Colonic mucosa (tissue), 4 donors: ENCODE results near the gene ZNF654. TPM values are rescaled to one million over a fixed set of nuclear protein-coding genes. Genes with fewer than 3 reads are reported as not detected.

Experiments
- DNase-seq: peaks from one replicate; pipeline ENCODE4 v3.0.0-alpha.2; 2020
- H3K27ac ChIP-seq: fragments of 200-600 bp; one replicate; pipeline ENCODE4 v1.8.0; 2021
- H3K27me3 ChIP-seq: fragments of 200-600 bp; one replicate; pipeline ENCODE4 v1.8.0; 2021
- H3K36me3 ChIP-seq: fragments of 200-600 bp; one replicate; pipeline ENCODE4 v1.8.0; 2021
- H3K4me1 ChIP-seq: fragments of 200-600 bp; one replicate; pipeline ENCODE4 v1.8.0; 2021; ENCODE audit warnings: mild to moderate bottlenecking
- H3K4me3 ChIP-seq: fragments of 200-600 bp; one replicate; pipeline ENCODE4 v1.8.0; 2021
- H3K9ac ChIP-seq, 2 donors: one replicate each; pipeline ENCODE4 v1.7.0; 2013; ENCODE audit warnings: control low read depth in 2 of 2, low read depth in 2 of 2, low read length in 2 of 2
- H3K9me3 ChIP-seq: fragments of 200-600 bp; one replicate; pipeline ENCODE4 v1.8.0; 2021
- CTCF ChIP-seq: fragments of 200-600 bp; IDR thresholded peaks from one replicate; pipeline ENCODE4 v1.8.0; 2022; ENCODE audit warnings: antibody characterized with exemption, mild to moderate bottlenecking
- intact Hi-C: fragments of 100-400 bp; cut with DNase I; formaldehyde crosslinking; loops from one replicate; pipeline ENCODE4 v1.14.1; 2022
- total RNA-seq, 2 donors: library from RNA; stranded (reverse); fragmentation: NEBNext Ultra II Directional in 1 of 2; extraction: Animal tissue kit (Norgen Biotek cat#: 25700) in 1 of 2; gene quantifications; one replicate each; pipeline ENCODE4 v1.2.1, GENCODE V29; 2021
- donor health status: healthy.
- donor health status: DM: no; HTN: no; CAD: no.
- donor health status: DM: no; HTN: no; CAD: no.

Gene ZNF654
- total RNA-seq, 2 donors from 2014 or later: 12.1 to 24.5 TPM

- no peaks in the 10 kb centered on the region for H3K9me3 ChIP-seq
- no peaks in the 10 kb centered on the region for H3K4me1 ChIP-seq
- intact Hi-C loops: no loop called here
- no peak overlapping the region for H3K4me3 ChIP-seq
- DNase-seq: no peak
- no peak overlapping the region for H3K9ac ChIP-seq
- no peak for TF ChIP-seq CTCF
- H3K36me3 ChIP-seq: no peaks in the 10 kb centered on the region
- no peaks in the 10 kb centered on the region for H3K27me3 ChIP-seq
- no peak overlapping the region for H3K27ac ChIP-seq
These were observed 129.4 kb downstream of the ZNF654 start for GRCh38 chr3:88188436-88188835.

- Histone ChIP-seq H3K4me1 (no peaks in the 10 kb centered on the region), H3K9ac (no peak overlapping the region), H3K36me3 (no peaks in the 10 kb centered on the region), H3K27me3 (no peaks in the 10 kb centered on the region), H3K4me3 (no peak overlapping the region), H3K27ac (no peak overlapping the region), H3K9me3 (no peaks in the 10 kb centered on the region)
- no peak for DNase-seq
- no peak for TF ChIP-seq CTCF
- intact Hi-C loops: no loop called here
These were observed 130.3 kb downstream of the ZNF654 start for GRCh38 chr3:88189361-88189810.

GRCh38 chr3:88191872-88192409 is 132.9 kb downstream of the ZNF654 start:
- no peaks in the 10 kb centered on the region for H3K4me1 ChIP-seq
- no peak overlapping the region for H3K4me3 ChIP-seq
- intact Hi-C loops: no loop called here
- TF ChIP-seq CTCF: no peak
- DNase-seq: no peak
- H3K36me3 ChIP-seq: no peaks in the 10 kb centered on the region
- H3K27me3 ChIP-seq: no peaks in the 10 kb centered on the region
- H3K9me3 ChIP-seq: no peaks in the 10 kb centered on the region
- no peak overlapping the region for H3K27ac ChIP-seq
- no peak overlapping the region for H3K9ac ChIP-seq

- no peaks in the 10 kb centered on the region for H3K36me3 ChIP-seq
- no peak overlapping the region for H3K9ac ChIP-seq
- no peaks in the 10 kb centered on the region for H3K27me3 ChIP-seq
- no peaks in the 10 kb centered on the region for H3K4me1 ChIP-seq
- intact Hi-C loops: no loop called here
- no peak overlapping the region for H3K27ac ChIP-seq
- H3K9me3 ChIP-seq: no peaks in the 10 kb centered on the region
- no peak for DNase-seq
- TF ChIP-seq CTCF: no peak
- no peak overlapping the region for H3K4me3 ChIP-seq
These were observed 133.6 kb downstream of the ZNF654 start for GRCh38 chr3:88192631-88193030.

Other genes with a start within 250 kb of the ZNF654 start
- gene CGGBP1, start 250 bp upstream of the ZNF654 start, total RNA-seq: 10 to 100 TPM; 48.6 to 57.7 TPM
- 10 to 100 TPM; 19.2 to 24.7 TPM for gene C3orf38, start 90.7 kb downstream of the ZNF654 start, total RNA-seq